Endothelial cell (in vitro differentiated cells): ENCODE results near the gene B3GAT1. TPM values are rescaled to one million over a fixed set of nuclear protein-coding genes. Genes with fewer than 3 reads are reported as not detected.
"Not testable (repeated sequence)": the region's sequence is repeated elsewhere in the genome, so short reads cannot be mapped to it uniquely, and the experiment has no call there.

Experiments used
- DNase-seq: peaks from one replicate; pipeline ENCODE4 v3.0.0; 2021; ENCODE audit warnings: low spot score
- H3K27ac Mint-ChIP-seq: one replicate; pipeline ENCODE4 v1.8.0; 2021; ENCODE audit warnings: mixed read lengths, inconsistent platforms; ENCODE audit not compliant: unreplicated experiment
- H3K27me3 Mint-ChIP-seq: one replicate; pipeline ENCODE4 v1.8.0; 2021; ENCODE audit warnings: mild to moderate bottlenecking, moderate library complexity, mixed read lengths, inconsistent platforms; ENCODE audit not compliant: unreplicated experiment
- H3K36me3 Mint-ChIP-seq: one replicate; pipeline ENCODE4 v1.8.0; 2021; ENCODE audit warnings: mild to moderate bottlenecking, low read depth, mixed read lengths, inconsistent platforms; ENCODE audit not compliant: unreplicated experiment
- H3K4me1 Mint-ChIP-seq: one replicate; pipeline ENCODE4 v1.8.0; 2021; ENCODE audit warnings: mild to moderate bottlenecking, mixed read lengths, inconsistent platforms; ENCODE audit not compliant: unreplicated experiment
- H3K4me3 Mint-ChIP-seq: one replicate; pipeline ENCODE4 v1.8.0; 2021; ENCODE audit warnings: mild to moderate bottlenecking, mixed read lengths, inconsistent platforms; ENCODE audit not compliant: unreplicated experiment
- H3K9me3 Mint-ChIP-seq: one replicate; pipeline ENCODE4 v1.8.0; 2021; ENCODE audit warnings: mixed read lengths, inconsistent platforms; ENCODE audit not compliant: unreplicated experiment
- CTCF ChIP-seq: fragments of 200-600 bp; sonication (generic); IDR thresholded peaks from one replicate; pipeline ENCODE4 v1.5.0; 2021; ENCODE audit warnings: antibody characterized with exemption; ENCODE audit not compliant: unreplicated experiment
- total RNA-seq: library from RNA; stranded (reverse); fragmentation: NEBNext Ultra II Directional; extraction: Animal tissue kit (Norgen Biotek cat#: 25700); gene quantifications from one replicate; pipeline ENCODE4 v1.2.1, GENCODE V29; 2021; ENCODE audit not compliant: unreplicated experiment

Gene B3GAT1
- total RNA-seq, 1 donor from 2014 or later: 18.2 TPM

- Mint-ChIP-seq H3K4me3 (no peak overlapping the region), H3K36me3 (no peaks in the 10 kb centered on the region), H3K27me3 (peaks cover 3% of the 10 kb centered on the region), H3K4me1 (no peaks in the 10 kb centered on the region), H3K27ac (no peak overlapping the region), H3K9me3 (no peaks in the 10 kb centered on the region)
- DNase-seq: no peak
- TF ChIP-seq CTCF: no peak
Observed at GRCh38 chr11:134447696-134448095, 35.7 kb upstream of the B3GAT1 start.

- no peak for DNase-seq
- H3K27me3 Mint-ChIP-seq: peaks cover 4% of the 10 kb centered on the region
- H3K27ac Mint-ChIP-seq: no peak overlapping the region
- no peak overlapping the region for H3K4me3 Mint-ChIP-seq
- no peaks in the 10 kb centered on the region for H3K9me3 Mint-ChIP-seq
- H3K4me1 Mint-ChIP-seq: no peaks in the 10 kb centered on the region
- H3K36me3 Mint-ChIP-seq: no peaks in the 10 kb centered on the region
- TF ChIP-seq CTCF: no peak
Observed at GRCh38 chr11:134445601-134446325, 33.7 kb upstream of the B3GAT1 start.

GRCh38 chr11:134444160-134445108 is 32.4 kb upstream of the B3GAT1 start:
- H3K4me3 Mint-ChIP-seq, H3K27ac Mint-ChIP-seq, H3K4me1 Mint-ChIP-seq, H3K36me3 Mint-ChIP-seq, H3K9me3 Mint-ChIP-seq, H3K27me3 Mint-ChIP-seq, DNase-seq: not testable (repeated sequence)

- TF ChIP-seq CTCF: no peak
- Mint-ChIP-seq H3K27me3 (peaks cover 7% of the 10 kb centered on the region), H3K4me3 (no peak overlapping the region), H3K36me3 (no peaks in the 10 kb centered on the region), H3K9me3 (no peaks in the 10 kb centered on the region), H3K27ac (no peak overlapping the region), H3K4me1 (peaks cover 12% of the 10 kb centered on the region)
- no peak for DNase-seq
Observed at GRCh38 chr11:134443246-134443645, 31.2 kb upstream of the B3GAT1 start.

GRCh38 chr11:134442246-134442645 is 30.2 kb upstream of the B3GAT1 start:
- H3K4me1 Mint-ChIP-seq: peaks cover 12% of the 10 kb centered on the region
- peaks cover 7% of the 10 kb centered on the region for H3K27me3 Mint-ChIP-seq
- no peak overlapping the region for H3K4me3 Mint-ChIP-seq
- H3K9me3 Mint-ChIP-seq: no peaks in the 10 kb centered on the region
- no peak overlapping the region for H3K27ac Mint-ChIP-seq
- TF ChIP-seq CTCF: no peak
- no peaks in the 10 kb centered on the region for H3K36me3 Mint-ChIP-seq
- no peak for DNase-seq
